ENCODE results near the gene PIP5K1C.

- TF ChIP-seq POLR2AphosphoS5 (IDR thresholded peaks at IDR 0.05; ENCODE audit: borderline replicate concordance, low read depth, low read length) (no peak), EZH2 (IDR thresholded peaks at IDR 0.05) (no peak), FOXP2 (optimal IDR thresholded peaks at IDR 0.05; ENCODE audit: control extremely low read depth, extremely low read length, insufficient read depth) (no peak)
These were observed 108.2 kb downstream of the PIP5K1C start for GRCh38 chr19:3591876-3592613.
